Activated T-cell treated with anti-CD3 and anti-CD28 coated beads for 1 hour (primary cell): ENCODE results near the gene PROSER1.
A peak's percentile ranks its signal among the peaks of the same experiment; 100 is the strongest.
"Not testable (repeated sequence)": the region's sequence is repeated elsewhere in the genome, so short reads cannot be mapped to it uniquely, and the experiment has no call there.

Experiments used
- DNase-seq: peaks from one replicate; pipeline ENCODE4 v3.0.0-alpha.2; 2020; ENCODE audit warnings: low read depth

Gene PROSER1

DNA sequence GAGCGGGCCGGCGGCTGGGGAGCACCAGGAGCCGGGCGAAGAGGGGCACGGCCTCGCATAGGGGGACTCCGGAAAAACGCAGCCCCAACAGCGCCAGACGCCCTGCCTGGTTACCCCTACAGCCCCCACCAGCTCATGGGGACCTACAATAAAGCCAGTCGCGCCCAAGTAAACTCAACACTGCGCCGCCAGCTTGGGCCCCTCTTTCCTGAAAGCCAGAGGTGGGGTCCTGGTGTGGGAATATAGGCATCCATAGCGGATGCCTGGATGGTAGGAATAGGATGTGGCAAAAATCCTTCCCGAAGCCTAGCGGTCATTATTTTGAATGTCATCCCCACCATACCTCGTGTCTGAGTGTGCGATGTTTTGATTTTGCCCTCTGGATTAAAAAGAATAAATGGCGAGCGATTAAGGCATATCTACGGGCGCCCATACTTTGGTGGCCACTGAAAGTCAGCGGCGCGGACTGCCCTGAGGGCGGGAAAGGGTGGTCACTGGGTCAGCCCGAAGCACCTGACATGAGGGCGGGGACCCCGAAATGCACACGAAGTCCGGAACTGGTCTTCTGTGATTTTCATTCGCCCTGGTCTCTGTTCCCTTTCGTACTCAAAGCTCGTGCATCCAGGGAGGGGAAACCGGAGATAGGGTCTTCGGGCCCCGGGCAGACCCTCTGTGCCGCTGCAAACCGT, at the start of gene PROSER1, which contains the start of gene NHLRC3:
Gene PROSER1 (minus strand): TSS at position 210 of the 689 bp plus-strand sequence. CDS start 847 bp downstream, outside the sequence.
Gene NHLRC3 (plus strand): TSS at position 577 of the 689 bp plus-strand sequence. CDS start 184 bp downstream, outside the sequence.
- DNase-seq, result peak; percentile 72

DNA sequence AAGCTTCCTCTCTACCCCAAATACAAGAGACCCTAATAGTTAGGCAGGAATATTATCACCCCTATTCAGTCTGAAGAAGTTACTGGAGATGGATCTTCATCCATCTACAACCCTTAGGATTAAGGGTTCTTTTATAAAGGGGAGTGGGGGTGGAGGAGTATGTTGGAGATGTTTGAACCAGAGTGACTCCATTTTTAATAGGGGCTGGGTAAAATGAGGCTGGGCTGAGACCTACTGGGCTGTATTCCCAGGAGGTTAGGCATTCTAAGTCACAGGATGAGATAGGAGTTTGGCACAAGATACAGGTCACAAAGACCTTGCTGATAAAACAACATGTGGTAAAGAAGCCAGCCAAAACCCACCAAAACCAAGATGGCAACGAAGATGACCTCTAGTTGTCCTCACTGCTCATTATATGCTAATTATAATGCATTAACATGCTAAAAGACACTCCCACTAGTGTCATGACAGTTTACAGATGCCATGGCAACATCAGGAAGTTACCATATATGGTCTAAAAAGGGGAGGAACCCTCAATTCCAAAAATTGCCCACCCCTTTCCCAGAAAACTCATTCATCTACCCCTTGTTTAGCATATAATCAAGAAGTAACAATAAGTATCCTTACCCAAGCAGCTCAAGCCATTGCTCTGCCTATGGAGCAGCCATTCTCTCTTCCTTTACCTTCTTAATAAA, 48.5 kb upstream of the PROSER1 start:
- DNase-seq, result not testable (repeated sequence)

DNA sequence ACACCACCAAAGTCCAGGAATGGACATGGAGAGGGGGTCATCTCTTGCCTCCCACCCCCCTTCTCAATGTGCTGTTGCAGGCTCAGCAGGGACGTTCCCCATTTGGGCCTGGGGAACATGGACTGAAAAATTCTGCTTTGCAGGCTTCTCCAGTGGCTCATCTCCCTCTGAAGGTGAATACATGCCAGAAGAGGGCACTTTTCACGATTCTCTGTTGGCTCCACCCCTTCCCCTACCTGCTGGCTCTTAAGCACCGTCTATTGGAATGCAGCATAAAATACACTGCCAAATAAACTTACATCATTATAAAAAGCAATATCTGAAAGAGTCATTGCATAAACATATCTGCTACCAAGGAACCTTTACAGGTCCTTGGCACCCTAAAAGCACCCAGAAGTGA, 36.1 kb upstream of the PROSER1 start:
- no peak for DNase-seq

DNA sequence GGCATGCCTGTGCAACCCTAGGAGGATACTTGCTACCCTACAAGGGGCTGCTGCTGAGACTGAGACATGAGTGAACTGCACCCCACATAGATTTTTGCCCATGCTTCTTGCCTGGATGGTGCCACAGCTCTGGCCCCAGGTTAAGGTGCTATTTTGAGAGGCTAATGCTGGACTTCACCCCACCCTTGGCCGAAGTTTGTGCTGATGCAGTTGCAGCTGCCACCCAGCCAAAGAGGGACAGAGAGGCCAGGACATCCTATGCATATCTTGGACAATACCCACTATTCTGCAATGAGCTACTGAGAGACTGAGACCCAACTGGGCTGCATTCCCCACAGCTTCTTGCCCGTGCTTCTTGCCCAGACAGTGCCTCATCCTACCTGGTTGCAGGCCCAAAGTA, 35.0 kb upstream of the PROSER1 start:
- no peak for DNase-seq

DNA sequence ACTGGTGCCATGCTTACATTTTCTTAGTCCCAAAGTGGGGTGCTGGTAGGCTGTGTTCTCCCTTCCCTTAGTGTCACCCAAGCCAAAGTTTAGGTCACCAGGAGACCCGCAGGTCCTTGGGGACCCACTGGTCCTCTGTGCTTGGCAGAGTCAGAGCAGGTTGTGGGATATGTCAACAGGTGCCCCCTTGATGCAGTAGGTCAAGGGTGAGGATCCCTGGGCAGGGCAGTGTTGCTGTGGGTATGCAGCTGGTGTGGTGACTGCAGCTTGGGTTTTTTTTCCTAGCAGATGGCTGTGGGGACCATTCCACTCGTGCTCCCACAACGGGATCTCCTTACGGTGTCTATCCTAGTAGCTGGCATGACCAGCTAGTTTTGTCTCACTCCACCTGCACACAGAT, 24.1 kb upstream of the PROSER1 start:
- no peak for DNase-seq

DNA sequence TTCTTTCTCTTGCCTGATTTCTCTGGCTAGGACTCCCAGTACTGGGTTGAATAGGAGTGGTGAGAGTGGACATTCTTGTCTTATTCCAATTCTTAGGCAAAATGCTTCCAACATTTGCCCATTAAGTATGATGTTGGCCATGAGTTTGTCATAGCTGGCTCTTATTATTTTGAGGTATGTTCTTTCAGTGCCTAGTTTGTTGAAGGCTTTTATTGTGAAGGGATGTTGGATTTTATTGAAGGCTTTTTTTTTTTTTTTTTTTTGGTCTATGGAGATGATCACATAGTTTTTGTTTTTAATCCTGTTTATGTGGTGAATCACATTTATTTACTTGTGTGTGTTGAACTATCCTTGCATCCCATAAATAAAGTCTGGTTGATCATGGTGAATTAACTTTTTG, 20.2 kb upstream of the PROSER1 start:
- no peak for DNase-seq

DNA sequence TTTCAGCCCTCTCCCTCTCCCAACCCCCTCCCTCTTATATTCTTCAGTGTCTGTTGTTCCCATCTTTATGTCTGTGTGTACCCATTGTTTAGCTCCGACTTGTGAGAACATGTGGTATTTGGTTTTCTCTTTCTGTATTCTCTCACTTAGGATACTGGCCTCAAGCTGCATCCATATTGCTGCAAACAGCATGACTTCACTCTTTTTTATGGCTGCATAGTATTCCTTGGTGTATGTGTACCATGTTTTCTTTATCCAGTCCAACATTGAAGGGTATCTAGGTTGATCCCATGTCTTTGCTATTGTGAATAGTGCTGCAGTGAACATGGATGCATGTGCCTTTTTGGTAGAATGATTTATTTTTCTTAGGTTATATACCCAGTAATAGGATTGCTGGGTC, 18.1 kb upstream of the PROSER1 start:
- DNase-seq, result no peak

DNA sequence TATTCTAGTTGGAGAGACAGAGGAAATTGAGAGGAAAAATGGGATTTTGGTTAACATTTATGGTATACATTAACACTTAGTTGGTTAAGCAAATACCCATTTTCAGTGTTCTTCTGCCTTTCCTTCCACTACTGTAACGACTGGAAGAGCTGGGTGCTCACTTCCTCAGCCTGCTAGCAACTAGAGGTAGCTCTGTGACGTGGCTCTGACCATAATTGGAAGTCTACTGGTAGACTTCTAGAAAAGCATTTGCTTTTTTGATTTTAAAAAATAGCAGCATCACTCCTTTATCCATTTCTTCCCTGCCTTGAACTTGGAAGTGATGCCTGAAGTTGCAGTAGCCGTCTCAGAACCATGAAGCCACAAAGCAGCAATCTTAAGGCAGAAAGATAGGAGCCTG, 16.2 kb upstream of the PROSER1 start:
- DNase-seq, result no peak

DNA sequence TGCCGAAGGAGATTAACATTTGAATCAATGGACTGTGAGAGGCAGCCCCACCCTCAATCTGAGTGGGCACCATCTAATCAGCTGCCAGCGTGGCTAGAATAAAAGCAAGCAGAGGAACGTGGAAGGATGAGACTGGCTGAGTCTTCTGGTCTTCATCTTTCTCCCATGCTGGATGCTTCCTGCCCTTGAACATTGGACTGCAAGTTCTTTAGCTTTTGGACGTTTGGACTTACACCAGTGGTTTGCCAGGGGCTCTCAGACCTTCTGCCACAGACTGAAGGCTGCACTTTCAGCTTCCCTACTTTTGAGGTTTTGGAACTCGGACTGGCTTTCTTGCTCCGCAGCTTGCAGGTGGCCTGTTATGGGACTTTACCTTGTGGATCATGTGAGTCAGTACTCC, 15.1 kb upstream of the PROSER1 start:
- no peak for DNase-seq

DNA sequence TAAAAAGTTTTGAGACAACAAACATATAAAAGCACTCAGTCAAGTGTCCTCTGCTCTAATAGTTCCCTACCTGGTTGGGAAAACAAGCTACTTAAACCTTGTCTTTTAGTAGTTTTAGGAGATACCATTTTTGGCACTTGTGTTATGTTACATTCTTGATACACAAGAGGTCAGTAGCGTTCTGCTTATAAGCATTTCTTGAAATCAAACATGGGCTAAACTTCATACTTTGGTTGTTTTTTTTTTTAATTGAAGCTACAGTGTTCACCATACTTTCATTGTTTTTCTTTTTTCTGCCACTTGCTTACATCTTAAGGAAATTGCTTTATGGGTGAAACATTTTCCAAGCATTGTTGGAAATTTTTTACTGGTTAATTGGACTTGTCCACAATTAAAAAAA, 13.3 kb upstream of the PROSER1 start:
- no peak for DNase-seq

DNA sequence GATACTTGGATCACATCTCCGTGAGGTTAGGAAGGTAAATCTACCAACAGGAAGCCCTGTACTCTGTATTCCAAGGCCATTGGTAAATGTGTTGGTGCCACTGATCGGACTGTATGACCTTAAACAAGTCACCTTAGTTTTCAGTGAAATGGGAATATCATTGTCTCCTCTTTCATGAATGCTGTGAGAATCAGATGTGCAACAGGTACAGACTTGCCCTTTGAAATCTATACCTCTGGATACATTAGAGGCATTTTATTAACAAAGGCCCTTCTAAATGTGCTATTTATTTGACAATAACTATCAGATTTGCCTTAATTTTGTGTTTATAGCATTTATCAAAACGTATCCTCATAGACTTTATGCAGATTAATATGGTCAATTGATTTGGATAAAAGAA, 11.4 kb upstream of the PROSER1 start:
- DNase-seq, result no peak

DNA sequence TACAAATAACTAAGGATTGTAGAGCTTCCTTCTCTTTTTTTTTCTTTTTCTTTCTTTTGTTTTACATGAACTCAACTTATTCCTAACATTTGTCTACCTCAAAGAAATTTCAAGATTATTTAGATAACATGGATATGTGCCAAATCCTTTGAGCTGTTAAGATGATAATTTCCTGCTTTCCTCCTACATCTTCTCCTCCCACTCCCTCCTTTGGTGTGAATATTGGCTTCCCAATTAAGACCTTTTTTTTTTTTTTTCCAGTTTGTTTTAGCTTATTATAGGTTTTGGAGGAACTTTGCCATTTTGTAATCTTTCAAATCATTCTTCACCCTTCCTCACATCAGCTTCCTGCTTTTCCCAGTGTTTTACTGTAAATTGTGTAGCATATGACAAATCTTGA, 10.9 kb upstream of the PROSER1 start:
- no peak for DNase-seq

DNA sequence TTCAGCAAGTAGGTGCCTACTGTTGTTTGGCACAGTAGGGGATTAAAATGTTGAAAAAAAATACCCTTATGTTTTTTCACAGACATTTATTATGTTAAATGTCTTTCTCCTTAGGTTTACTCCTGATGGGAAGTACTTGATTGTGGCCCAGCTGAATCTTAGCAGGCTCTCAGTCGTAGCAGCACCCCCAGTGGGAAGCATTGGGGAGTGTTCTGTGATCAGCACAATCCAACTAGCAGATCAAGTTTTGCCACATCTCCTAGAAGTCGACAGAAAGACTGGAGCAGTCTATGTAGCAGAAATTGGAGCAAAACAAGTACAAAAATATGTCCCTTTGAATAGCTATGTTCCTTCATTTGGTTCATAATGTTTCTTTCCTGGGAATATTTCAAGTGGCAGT, 9.7 kb upstream of the PROSER1 start:
- no peak for DNase-seq

DNA sequence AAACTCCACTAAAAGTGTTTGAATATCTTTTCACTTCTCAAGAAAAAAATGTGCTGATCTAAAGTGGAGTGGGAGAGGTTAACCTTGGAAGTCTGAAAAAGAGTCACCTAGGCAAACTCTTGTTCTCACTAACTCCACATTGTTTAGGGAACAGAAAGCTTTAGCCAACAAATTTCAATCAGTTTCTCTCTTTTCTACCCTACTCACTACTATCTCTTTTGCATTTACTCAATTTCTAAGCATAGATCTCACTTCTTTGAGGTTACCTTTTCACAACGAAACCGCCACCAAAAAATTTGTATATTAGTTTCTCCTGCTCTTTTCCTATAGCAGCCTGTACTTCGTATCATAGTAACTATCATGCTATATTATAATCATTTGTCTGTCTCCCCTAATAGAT, 6.6 kb upstream of the PROSER1 start:
- no peak for DNase-seq

DNA sequence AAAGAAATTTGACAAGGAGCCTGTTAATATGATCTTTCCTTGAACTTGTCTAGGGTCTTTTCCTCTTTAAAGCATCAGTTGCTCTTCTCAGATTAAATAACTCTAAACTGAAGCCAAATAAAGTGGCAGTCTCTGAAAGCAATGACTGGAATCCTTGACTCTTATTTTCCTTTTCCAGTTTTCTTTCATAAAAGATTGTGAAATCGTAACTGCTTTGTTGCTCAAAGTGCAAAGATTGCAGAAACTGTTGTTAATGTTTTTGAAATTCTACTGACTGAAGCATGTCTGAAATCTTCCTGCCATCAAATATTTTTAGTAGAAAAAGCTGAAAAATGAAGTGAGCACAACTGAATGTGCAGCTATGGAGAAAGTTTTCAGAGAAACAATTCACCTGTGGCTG, 2.3 kb upstream of the PROSER1 start:
- DNase-seq, result no peak

DNA sequence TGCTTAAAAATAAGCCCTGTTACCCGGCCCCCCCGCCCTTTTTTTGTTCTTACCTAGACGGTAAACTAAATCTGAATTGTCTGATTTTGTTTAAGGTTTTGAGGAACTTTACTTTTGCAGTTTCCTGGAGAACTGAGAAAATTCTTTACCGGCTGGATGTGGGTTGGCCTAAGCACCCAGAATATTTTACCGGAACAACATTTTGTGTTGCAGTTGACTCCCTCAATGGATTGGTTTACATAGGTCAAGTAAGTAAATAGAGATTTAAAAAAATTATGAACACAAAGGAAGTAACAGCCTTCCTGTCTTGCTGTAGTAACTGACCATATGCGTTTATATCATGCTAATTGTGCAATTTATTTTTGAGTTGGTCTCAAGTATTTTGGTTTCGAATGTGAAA, 1.2 kb upstream of the PROSER1 start:
- no peak for DNase-seq

DNA sequence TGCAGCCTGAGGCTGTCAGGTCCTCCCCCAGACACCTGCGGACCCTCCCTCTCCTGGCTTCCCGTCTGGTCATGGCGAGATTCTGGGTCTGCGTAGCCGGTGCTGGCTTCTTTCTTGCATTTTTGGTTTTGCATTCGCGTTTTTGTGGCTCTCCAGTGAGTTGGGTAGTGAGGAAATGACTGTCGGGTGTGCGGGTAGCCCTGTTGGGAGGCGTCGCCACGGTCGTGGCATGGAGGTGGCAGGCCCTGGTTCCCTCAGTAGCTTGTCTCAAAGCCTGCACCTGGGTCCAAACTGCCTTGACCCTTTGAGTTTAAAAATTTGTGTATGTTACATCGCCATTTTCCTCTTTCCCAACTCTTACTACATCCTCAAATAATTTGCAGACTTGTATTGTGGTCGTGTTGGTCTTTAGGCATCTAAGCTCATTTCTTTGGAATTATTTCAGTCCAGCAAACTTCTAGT, 711 bp upstream of the PROSER1 start:
- peak; percentile 34 for DNase-seq

DNA sequence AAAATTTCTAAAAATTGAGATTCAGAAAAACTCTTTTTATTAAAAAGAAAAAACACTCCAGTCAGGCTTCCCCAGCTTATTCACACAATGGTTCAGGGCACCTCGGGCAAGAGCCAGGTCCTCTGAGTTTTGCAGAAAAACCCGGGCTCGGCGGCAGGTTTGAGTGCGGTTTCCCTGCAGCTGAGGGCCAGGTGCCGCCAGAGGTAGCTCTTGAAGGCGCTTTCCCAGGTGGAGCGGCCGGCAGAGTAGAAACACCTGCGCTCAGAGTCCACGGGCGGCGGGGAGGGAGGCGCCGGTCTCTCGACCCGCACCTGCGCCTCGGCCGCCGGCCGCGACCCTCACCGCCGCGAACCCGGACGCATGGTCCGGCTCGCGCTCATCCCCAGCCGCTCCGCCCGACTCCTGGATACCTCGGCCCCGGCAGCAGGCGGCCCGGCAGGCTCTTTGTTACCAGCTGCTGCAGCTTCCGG, 444 bp downstream of the PROSER1 start:
- no peak for DNase-seq

DNA sequence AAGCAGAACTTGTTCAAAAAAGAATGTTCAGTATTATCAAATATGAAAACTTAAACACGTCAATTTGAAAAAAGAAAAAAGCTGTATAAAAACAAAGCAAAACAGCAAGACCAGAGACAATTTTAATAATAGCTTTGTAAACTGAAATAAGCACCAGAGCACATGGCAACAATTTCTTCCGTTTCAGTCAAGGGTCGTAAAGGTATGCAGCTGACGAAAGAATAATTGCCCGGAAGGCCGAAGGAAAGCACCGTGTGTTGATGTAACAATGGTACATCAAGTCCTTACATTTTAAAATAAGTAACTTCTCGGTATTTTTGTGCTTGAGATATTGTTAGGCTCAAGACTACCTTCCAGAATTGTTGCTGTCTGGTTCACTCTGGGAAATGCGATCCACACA, 1.7 kb downstream of the PROSER1 start:
- DNase-seq, result no peak

DNA sequence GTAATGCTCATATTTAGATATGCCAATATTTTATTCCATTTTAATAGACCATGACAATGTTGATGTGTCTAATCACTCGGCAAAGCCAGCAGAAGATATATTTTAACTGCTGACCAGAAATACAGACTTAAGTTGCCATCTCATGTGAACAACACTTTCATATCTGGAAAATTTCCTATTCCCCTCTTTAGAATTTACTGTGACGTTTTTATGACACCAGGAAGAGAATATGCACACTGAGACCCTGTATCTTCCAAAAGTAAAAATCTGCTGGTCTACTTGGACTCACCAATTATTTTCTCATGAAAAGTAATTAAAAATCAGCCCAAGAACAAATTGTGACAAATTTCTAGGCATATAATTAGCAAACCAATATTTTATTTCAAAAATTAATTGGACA, 2.1 kb downstream of the PROSER1 start:
- no peak for DNase-seq

DNA sequence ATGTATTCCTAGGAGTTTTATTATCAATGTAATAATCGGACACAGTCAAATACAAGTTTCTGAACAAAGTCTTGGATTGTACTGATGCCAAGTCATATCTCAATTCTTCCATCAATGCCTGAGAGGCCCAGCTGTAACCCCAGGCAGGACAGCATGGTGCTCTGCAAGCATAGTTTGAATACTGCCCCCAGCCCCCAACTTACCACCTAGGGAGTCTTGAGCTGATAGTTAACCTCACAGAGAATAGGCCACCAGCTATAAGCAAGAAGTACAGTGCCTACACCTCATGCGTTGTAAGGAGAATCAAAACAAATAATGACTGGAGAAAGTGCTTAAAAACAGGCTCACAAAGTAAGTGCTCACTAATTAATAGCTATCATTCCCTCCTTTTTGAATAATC, 2.7 kb downstream of the PROSER1 start:
- no peak for DNase-seq

DNA sequence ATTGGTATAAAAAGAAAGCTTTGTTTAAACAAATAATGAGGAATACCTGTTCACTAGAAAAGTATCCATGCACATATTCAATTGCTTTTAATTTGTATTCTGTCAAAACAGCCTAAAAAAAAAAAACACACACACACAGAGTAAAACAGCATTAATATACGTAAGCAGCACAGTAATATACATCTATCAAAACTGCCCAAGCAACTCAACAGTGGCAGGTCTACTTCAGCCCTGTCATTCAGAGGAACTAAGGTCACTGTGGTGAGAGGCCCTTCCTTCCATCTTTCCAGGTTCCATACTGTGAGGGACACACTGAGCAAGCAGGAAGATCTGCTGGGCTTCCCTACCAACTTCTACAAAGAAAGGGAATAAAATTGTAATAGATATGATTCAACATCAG, 3.8 kb downstream of the PROSER1 start:
- DNase-seq, result no peak

DNA sequence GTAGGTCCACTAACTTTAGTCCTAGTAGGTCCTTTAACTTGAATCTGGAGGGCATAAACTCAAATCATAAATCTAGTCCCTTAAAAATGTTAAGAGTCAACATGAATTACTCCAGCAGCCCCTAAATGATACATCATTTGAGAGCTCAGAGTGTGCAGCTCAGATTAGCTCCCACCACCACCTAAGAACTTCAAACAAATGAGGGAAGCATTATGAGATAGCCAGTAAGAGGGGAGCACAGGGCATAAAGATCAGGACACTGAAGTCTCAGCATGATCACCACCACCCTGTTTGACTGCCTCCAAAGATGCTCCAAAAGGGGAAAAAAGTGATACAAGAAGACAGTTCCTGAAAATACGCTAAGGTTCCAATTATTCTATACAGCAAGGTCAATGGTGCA, 5.7 kb downstream of the PROSER1 start:
- DNase-seq, result no peak

DNA sequence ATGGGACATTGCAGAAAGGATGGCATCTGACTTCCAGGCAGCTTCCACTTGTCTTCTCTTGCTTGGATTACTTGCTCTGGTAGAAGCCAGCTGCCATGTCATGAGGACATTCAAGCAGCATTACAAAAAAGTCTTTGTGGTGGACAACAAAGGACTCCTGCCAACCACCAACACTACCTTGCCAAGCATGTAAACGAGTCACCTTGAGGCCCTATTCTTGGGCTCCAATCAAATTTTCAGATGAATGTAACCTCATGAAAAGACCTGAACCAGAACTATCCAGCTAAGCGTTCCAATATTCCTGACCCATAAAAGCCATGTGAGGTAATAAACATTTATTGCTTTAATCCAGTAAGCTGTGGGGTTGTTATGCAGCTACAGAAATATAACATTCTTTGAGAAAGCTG, 12.5 kb downstream of the PROSER1 start:
- no peak for DNase-seq
